H9 (cell line): ENCODE results near the gene CYB5RL. TPM values are rescaled to one million over a fixed set of nuclear protein-coding genes. Genes with fewer than 3 reads are reported as not detected.

ENCODE experiments used
- DNase-seq: peaks from one replicate; pipeline ENCODE4 v3.0.0-alpha.2; 2017
- H2AFZ ChIP-seq: one replicate; pipeline ENCODE4 v1.6.1; 2013; ENCODE audit warnings: mild to moderate bottlenecking, low read length, control low read depth, moderate library complexity
- H2AK5ac ChIP-seq: 2 replicates; pipeline ENCODE4 v1.6.1; 2013; ENCODE audit warnings: low read length, control low read depth, mixed read lengths; ENCODE audit not compliant: insufficient read length
- H2BK120ac ChIP-seq: one replicate; pipeline ENCODE4 v1.6.1; 2013; ENCODE audit warnings: low read depth, mild to moderate bottlenecking, low read length, control low read depth, inconsistent platforms; ENCODE audit not compliant: poor library complexity, severe bottlenecking
- H2BK12ac ChIP-seq: 2 replicates; pipeline ENCODE4 v1.6.1; 2013; ENCODE audit warnings: low read length, control low read depth, mixed read lengths, low read depth; ENCODE audit not compliant: insufficient read length
- H2BK15ac ChIP-seq: 2 replicates; pipeline ENCODE4 v1.6.1; 2013; ENCODE audit warnings: low read depth, low read length, control low read depth
- H2BK20ac ChIP-seq: one replicate; pipeline ENCODE4 v1.6.1; 2013; ENCODE audit warnings: low read depth, mild to moderate bottlenecking, low read length, control low read depth, inconsistent platforms; ENCODE audit not compliant: poor library complexity, severe bottlenecking
- H2BK5ac ChIP-seq: 2 replicates; pipeline ENCODE4 v1.6.1; 2013; ENCODE audit warnings: low read length, control low read depth, mixed read lengths; ENCODE audit not compliant: insufficient read length
- H3K14ac ChIP-seq: 2 replicates; pipeline ENCODE4 v1.6.1; 2013; ENCODE audit warnings: low read length, control low read depth; ENCODE audit not compliant: insufficient read depth
- H3K18ac ChIP-seq: 2 replicates; pipeline ENCODE4 v1.6.1; 2013; ENCODE audit warnings: low read depth, mild to moderate bottlenecking, mixed read lengths, low read length, control low read depth; ENCODE audit not compliant: insufficient read length
- H3K23ac ChIP-seq: 2 replicates; pipeline ENCODE4 v1.6.1; 2013; ENCODE audit warnings: low read length, control low read depth, mixed read lengths, low read depth; ENCODE audit not compliant: insufficient read length
- H3K23me2 ChIP-seq: 2 replicates; pipeline ENCODE4 v1.6.1; 2013; ENCODE audit warnings: low read depth, mild to moderate bottlenecking, mixed read lengths, low read length, control low read depth; ENCODE audit not compliant: insufficient read length, poor library complexity, severe bottlenecking
- H3K27ac ChIP-seq: 2 replicates; pipeline ENCODE4 v1.5.1; 2013; ENCODE audit warnings: low read length, control low read depth, mixed read lengths, low read depth; ENCODE audit not compliant: insufficient read length
- H3K27me3 ChIP-seq: 2 replicates; pipeline ENCODE4 v1.6.1; 2013; ENCODE audit warnings: low read length, control low read depth, inconsistent platforms; ENCODE audit not compliant: insufficient read depth
- H3K4ac ChIP-seq: 2 replicates; pipeline ENCODE4 v1.6.1; 2013; ENCODE audit warnings: low read depth, mild to moderate bottlenecking, control low read depth, inconsistent platforms, low read length, moderate library complexity
- H3K4me1 ChIP-seq: 2 replicates; pipeline ENCODE4 v1.6.1; 2013; ENCODE audit warnings: low read length, control low read depth, inconsistent platforms; ENCODE audit not compliant: insufficient read depth
- H3K4me2 ChIP-seq: 2 replicates; pipeline ENCODE4 v1.6.1; 2013; ENCODE audit warnings: low read length, control low read depth, mixed read lengths; ENCODE audit not compliant: insufficient read length, insufficient read depth
- H3K56ac ChIP-seq: 2 replicates; pipeline ENCODE4 v1.6.1; 2013; ENCODE audit warnings: low read depth, mild to moderate bottlenecking, mixed read lengths, low read length, control low read depth; ENCODE audit not compliant: insufficient read length
- H3K79me1 ChIP-seq: 2 replicates; pipeline ENCODE4 v1.6.1; 2013; ENCODE audit warnings: low read depth, mild to moderate bottlenecking, moderate library complexity, low read length, control low read depth, inconsistent platforms; ENCODE audit not compliant: insufficient read depth, poor library complexity, severe bottlenecking
- H3K79me2 ChIP-seq: 2 replicates; pipeline ENCODE4 v1.6.1; 2013; ENCODE audit warnings: low read length, control low read depth, inconsistent platforms; ENCODE audit not compliant: insufficient read depth
- H3K9ac ChIP-seq: 2 replicates; pipeline ENCODE4 v1.6.1; 2013; ENCODE audit warnings: low read length, control low read depth, mixed read lengths; ENCODE audit not compliant: insufficient read length; ENCODE audit errors: extremely low read depth
- H3K9me3 ChIP-seq: one replicate; pipeline ENCODE4 v1.6.1; 2013; ENCODE audit warnings: low read depth, low read length, inconsistent platforms; ENCODE audit not compliant: control insufficient read depth
- H3T11ph ChIP-seq: one replicate; pipeline ENCODE4 v1.6.1; 2013; ENCODE audit warnings: mild to moderate bottlenecking, low read length, control low read depth, inconsistent platforms
- H4K20me1 ChIP-seq: one replicate; pipeline ENCODE4 v1.6.1; 2013; ENCODE audit not compliant: control insufficient read depth, insufficient read length, insufficient read depth
- H4K5ac ChIP-seq: 2 replicates; pipeline ENCODE4 v1.6.1; 2013; ENCODE audit warnings: low read depth, mild to moderate bottlenecking, mixed read lengths, low read length, control low read depth; ENCODE audit not compliant: insufficient read length
- H4K8ac ChIP-seq: replicated peaks from 2 replicates; pipeline ENCODE4 v1.6.1; 2013; ENCODE audit warnings: low read length, control low read depth, mixed read lengths, low read depth; ENCODE audit not compliant: insufficient read length
- H4K91ac ChIP-seq: 2 replicates; pipeline ENCODE4 v1.6.1; 2013; ENCODE audit warnings: low read depth, mild to moderate bottlenecking, moderate library complexity, mixed read lengths, low read length, control low read depth; ENCODE audit not compliant: insufficient read length
- H3K27ac Mint-ChIP-seq, 3 experiments: 2 replicates in 2 of 3; 3 replicates in 1 of 3; pipeline ENCODE4 v1.8.0; 2020 to 2021; ENCODE audit warnings: mixed read lengths in 3 of 3, mild to moderate bottlenecking in 1 of 3, moderate library complexity in 1 of 3
- H3K27me3 Mint-ChIP-seq: 2 replicates; pipeline ENCODE4 v1.8.0; 2021; ENCODE audit warnings: low read depth, mild to moderate bottlenecking, moderate library complexity, mixed read lengths
- H3K36me3 Mint-ChIP-seq, 3 experiments: 2 replicates in 2 of 3; 3 replicates in 1 of 3; pipeline ENCODE4 v1.8.0; 2020 to 2021; ENCODE audit warnings: low read depth in 3 of 3, mixed read lengths in 3 of 3; ENCODE audit not compliant: insufficient read depth in 1 of 3
- H3K4me1 Mint-ChIP-seq, 2 experiments: 2 replicates each; pipeline ENCODE4 v1.8.0; 2020; ENCODE audit warnings: mixed read lengths in 2 of 2
- H3K4me3 Mint-ChIP-seq, 2 experiments: 2 replicates in 1 of 2; 3 replicates in 1 of 2; pipeline ENCODE4 v1.8.0; 2020 to 2021; ENCODE audit warnings: mild to moderate bottlenecking in 2 of 2, mixed read lengths in 2 of 2, moderate library complexity in 1 of 2
- H3K9me3 Mint-ChIP-seq, 2 experiments: 2 replicates in 1 of 2; 3 replicates in 1 of 2; pipeline ENCODE4 v1.8.0; 2020; ENCODE audit warnings: mild to moderate bottlenecking in 2 of 2, mixed read lengths in 2 of 2, moderate library complexity in 1 of 2
- WGBS: extraction: QIAGEN DNeasy Blood & Tissue Kit; methylation state at CpG from one replicate; pipeline ENCODE4 v1.1.7; 2013; ENCODE audit warnings: missing lambda C conversion rate, low lambda C conversion rate, mixed read lengths; ENCODE audit not compliant: insufficient read length; ENCODE audit errors: extremely low coverage; 5-methylcytosine and 5-hydroxymethylcytosine counted together
- total RNA-seq: library from RNA; stranded (reverse); gene quantifications from 2 replicates; pipeline ENCODE4 v1.2.1, GENCODE V29; 2021
- TF ChIP-seq, protein P1 (sequence below): fragments of 200-600 bp; sonication (generic); conservative IDR thresholded peaks from 3 replicates; pipeline ENCODE4 v1.8.0; 2021; ENCODE audit warnings: antibody characterized with exemption, mild to moderate bottlenecking

CYB5RL gene
- total RNA-seq, 1 experiment from 2014 or later = 12.6 TPM

DNA sequence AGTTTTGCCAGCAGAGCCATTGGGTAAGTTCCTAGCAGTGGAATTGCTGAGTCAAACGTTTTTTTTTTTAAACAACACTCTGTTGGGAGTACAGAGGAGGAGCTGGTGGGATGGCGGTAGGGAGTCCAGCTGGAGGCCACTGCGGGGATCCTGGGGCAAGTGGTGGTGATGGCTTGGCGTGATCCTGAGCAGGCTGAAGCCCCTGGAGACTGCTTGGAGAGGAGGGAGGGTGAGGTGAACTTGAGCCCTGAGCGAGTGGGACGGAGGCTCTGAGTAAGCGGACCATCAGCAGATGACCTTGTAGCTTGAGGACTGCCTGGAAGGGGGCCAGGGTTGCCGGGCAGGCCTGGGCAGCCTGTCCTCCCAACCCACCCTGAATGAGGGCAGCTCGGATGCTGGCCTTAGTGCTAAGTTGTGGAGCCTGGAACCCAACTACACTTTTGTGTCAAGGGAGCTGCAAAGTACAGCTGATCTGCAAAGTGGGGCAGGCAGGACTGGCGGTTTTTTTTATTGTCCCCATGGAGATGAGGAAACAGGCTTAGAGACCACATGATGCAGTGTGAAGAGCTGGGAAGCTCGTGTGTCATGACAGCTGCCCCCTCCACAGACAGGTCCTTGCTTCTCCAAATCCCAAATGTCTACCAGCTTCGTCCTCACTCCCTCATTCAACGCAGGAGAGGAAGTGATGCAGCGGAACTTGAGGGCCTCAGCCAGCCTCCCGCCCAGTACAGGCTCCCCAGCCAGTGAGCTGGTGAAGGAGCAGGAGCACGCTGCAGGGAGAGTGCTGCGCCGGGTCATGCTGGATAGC lies 20.4 kb upstream of the CYB5RL start:
- H3K9me3 Mint-ChIP-seq = no peaks in the 10 kb centered on the region
- Histone ChIP-seq H3K27ac (no peak overlapping the region), H3K9ac (no peak overlapping the region), H3K4me1 (no peaks in the 10 kb centered on the region), H3K27me3 (no peaks in the 10 kb centered on the region), H3K23ac (no peak overlapping the region), H2BK120ac (no peak overlapping the region), H3T11ph (no peak overlapping the region), H3K79me2 (no peaks in the 10 kb centered on the region), H4K5ac (no peak overlapping the region), H4K91ac (no peak overlapping the region), H3K56ac (no peak overlapping the region), H2BK12ac (no peak overlapping the region), H2BK5ac (no peak overlapping the region), H4K20me1 (no peaks in the 10 kb centered on the region), H3K14ac (no peak overlapping the region), H3K18ac (no peak overlapping the region), H2BK20ac (no peak overlapping the region), H3K9me3 (no peaks in the 10 kb centered on the region), H3K23me2 (no peaks in the 10 kb centered on the region), H2AFZ (no peak overlapping the region), H3K79me1 (no peaks in the 10 kb centered on the region), H3K4me2 (no peak overlapping the region), H3K4ac (no peak overlapping the region), H2BK15ac (no peak overlapping the region), H4K8ac (no peak overlapping the region), H2AK5ac (no peak overlapping the region)
- H3K4me1 Mint-ChIP-seq = peaks cover 18 to 26% of the 10 kb centered on the region in 2 experiments
- no peak overlapping the region for H3K4me3 Mint-ChIP-seq
- H3K27ac Mint-ChIP-seq = peak overlapping the region in 1 of 3 experiments; percentile 45; a peak in 3 of 7 replicates
- H3K36me3 Mint-ChIP-seq = peaks cover 30 to 49% (median 39%) of the 10 kb centered on the region in 3 experiments; a peak in 6 of 7 replicates
- no peak for DNase-seq
- H3K27me3 Mint-ChIP-seq = peaks cover 2% of the 10 kb centered on the region; the same call in 1 of the 2 replicates
- no CpG with 5 or more reads among the region's 18 CpGs for WGBS
- TF ChIP-seq, protein P1, sequence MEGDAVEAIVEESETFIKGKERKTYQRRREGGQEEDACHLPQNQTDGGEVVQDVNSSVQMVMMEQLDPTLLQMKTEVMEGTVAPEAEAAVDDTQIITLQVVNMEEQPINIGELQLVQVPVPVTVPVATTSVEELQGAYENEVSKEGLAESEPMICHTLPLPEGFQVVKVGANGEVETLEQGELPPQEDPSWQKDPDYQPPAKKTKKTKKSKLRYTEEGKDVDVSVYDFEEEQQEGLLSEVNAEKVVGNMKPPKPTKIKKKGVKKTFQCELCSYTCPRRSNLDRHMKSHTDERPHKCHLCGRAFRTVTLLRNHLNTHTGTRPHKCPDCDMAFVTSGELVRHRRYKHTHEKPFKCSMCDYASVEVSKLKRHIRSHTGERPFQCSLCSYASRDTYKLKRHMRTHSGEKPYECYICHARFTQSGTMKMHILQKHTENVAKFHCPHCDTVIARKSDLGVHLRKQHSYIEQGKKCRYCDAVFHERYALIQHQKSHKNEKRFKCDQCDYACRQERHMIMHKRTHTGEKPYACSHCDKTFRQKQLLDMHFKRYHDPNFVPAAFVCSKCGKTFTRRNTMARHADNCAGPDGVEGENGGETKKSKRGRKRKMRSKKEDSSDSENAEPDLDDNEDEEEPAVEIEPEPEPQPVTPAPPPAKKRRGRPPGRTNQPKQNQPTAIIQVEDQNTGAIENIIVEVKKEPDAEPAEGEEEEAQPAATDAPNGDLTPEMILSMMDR = no peak
